Cardiac ventricle fibroblast (primary cell): Measurements from ENCODE around the gene MAGED2. TPM values are rescaled to one million over a fixed set of nuclear protein-coding genes. Genes with fewer than 3 reads are reported as not detected.

Source experiments
- total RNA-seq: library from RNA; depleted of rRNA; stranded (reverse); fragments of >200 nt; gene quantifications from 2 replicates; pipeline ENCODE4 v1.2.3, GENCODE V29; 2015

Gene MAGED2
- total RNA-seq: 283 and 309 TPM in 2 replicates

GRCh38 chrX:54807524-54808108, at the start of gene MAGED2:
MAGED2 (plus strand) TSS chrX:54807745; CDS start chrX:54809332, 1,587 bp downstream.

GRCh38 chrX:54798137-54798536, 9.4 kb upstream of the MAGED2 start, which contains the start of gene ITIH6:
ITIH6 (minus strand) TSS chrX:54798255; CDS start chrX:54798210, 45 bp downstream.

Other genes starting within 250 kb of the MAGED2 start
- not detected in 2 replicates for gene ITIH6, start 9.5 kb upstream of the MAGED2 start, total RNA-seq
- 5.4 and 7.7 TPM in 2 replicates for gene TRO, start 113.1 kb downstream of the MAGED2 start, total RNA-seq
- not detected in 2 replicates for gene PFKFB1, start 186.4 kb downstream of the MAGED2 start, total RNA-seq
- gene APEX2, start 192.6 kb downstream of the MAGED2 start, total RNA-seq: 6.7 and 10.3 TPM in 2 replicates
- gene ALAS2, start 223.2 kb downstream of the MAGED2 start, total RNA-seq: not detected in 2 replicates